ENCODE results near the gene TSPOAP1.

TSPOAP1 gene

DNA sequence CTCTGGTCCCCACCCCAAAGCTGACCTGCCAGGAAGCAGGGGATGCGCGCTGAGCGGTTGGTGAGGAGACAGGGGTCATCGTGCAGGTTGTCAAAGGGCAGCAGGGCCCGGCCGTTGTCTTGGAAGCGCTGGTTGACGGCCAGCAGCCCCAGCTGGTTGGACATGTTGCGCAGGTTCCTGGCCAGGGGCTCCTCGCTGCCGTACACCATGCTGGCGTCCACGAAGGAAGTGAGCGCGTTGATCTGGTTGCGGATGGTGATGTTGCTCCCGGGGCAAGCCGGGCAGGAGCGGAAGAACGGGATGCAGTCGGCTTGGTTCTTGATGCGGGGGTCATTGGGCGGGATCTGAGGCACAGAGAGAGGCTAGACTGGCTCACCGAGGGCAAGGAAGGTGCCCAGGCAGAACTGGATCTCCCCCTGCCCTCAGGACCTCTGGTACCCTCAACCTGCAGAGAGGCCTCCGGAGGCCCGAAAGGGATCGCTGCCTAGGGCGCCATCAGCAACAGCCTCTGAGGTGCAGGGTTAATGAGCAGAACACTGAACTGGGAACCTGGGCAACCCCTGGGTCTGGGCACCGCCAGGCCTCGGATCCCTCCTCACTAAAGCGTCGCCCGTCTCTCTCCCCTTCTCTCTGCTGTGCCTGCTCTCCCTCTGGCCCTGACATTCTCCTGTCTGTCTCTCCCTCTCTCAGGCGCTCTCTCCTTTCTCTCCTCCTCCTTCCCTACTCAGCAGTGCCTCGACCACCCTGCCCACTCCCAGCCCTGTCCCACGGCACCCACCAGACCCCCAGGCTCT, 50.6 kb downstream of the TSPOAP1 start:
- DNase-seq (ENCODE audit: low read depth): no peak
- TF ChIP-seq CTCF (IDR thresholded peaks at IDR 0.05; ENCODE audit: insufficient read depth, low read depth, low read length, missing control alignments): no peak
- no peak overlapping the region for H3K4me3 ChIP-seq (ENCODE audit: low read length)

- TF ChIP-seq CTCF (IDR thresholded peaks at IDR 0.05; ENCODE audit: insufficient read depth, low read depth, low read length, missing control alignments): peak; percentile 54
- peak; percentile 29 for DNase-seq (ENCODE audit: low read depth)
Observed at GRCh38 chr17:58277107-58277801, 51.3 kb downstream of the TSPOAP1 start.

DNA sequence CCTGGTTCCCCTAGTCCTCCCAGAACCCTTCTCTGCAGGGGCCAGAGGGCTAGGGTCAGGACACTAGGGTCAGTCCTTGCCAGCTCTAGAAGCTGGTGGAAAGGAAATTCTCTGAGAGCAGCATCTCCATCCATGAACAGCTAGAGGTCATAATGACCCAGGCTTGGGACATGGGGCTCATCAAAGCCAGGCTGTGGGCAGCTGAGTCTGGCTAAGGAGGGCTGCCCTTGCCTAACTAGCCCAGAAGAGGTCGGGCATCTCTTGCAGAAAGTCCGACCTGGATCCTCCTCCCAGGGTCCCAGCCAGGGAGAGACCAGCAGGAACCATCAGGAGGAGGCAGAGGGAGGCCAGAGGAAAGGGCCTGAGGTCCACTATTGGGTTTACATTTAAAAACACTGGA, 52.2 kb downstream of the TSPOAP1 start:
- DNase-seq (ENCODE audit: low read depth): no peak
- H3K4me3 ChIP-seq (ENCODE audit: low read length): no peak overlapping the region
- no peak for TF ChIP-seq CTCF (IDR thresholded peaks at IDR 0.05; ENCODE audit: insufficient read depth, low read depth, low read length, missing control alignments)

More at GRCh38 chr17:58277107-58277801, 51.3 kb downstream of the TSPOAP1 start:
- H3K4me3 ChIP-seq (ENCODE audit: low read length): no peak overlapping the region

GRCh38 chr17:58275417-58275816, 53.2 kb downstream of the TSPOAP1 start:
- TF ChIP-seq CTCF (IDR thresholded peaks at IDR 0.05; ENCODE audit: insufficient read depth, low read depth, low read length, missing control alignments): no peak
- no peak for DNase-seq (ENCODE audit: low read depth)
- no peak overlapping the region for H3K4me3 ChIP-seq (ENCODE audit: low read length)

- DNase-seq (ENCODE audit: low read depth): no peak
- no peak overlapping the region for H3K4me3 ChIP-seq (ENCODE audit: low read length)
- TF ChIP-seq CTCF (IDR thresholded peaks at IDR 0.05; ENCODE audit: insufficient read depth, low read depth, low read length, missing control alignments): no peak
Observed at GRCh38 chr17:58273453-58274104, 55.0 kb downstream of the TSPOAP1 start.

- H3K4me3 ChIP-seq (ENCODE audit: low read length): no peak overlapping the region
- DNase-seq (ENCODE audit: low read depth): no peak
- TF ChIP-seq CTCF (IDR thresholded peaks at IDR 0.05; ENCODE audit: insufficient read depth, low read depth, low read length, missing control alignments): no peak
Observed at GRCh38 chr17:58272367-58273280, 56.0 kb downstream of the TSPOAP1 start.

All from epithelial cell of esophagus (primary cell).